NCI-H1694 (cell line): ENCODE measurements around the gene PHACTR4.
"Not testable (repeated sequence)": the region's sequence is repeated elsewhere in the genome, so short reads cannot be mapped to it uniquely, and the experiment has no call there.

Source experiments
- DNase-seq: peaks from one replicate; lab custom pipeline; 2025; lab: John Stamatoyannopoulos, UW

PHACTR4 gene

DNA sequence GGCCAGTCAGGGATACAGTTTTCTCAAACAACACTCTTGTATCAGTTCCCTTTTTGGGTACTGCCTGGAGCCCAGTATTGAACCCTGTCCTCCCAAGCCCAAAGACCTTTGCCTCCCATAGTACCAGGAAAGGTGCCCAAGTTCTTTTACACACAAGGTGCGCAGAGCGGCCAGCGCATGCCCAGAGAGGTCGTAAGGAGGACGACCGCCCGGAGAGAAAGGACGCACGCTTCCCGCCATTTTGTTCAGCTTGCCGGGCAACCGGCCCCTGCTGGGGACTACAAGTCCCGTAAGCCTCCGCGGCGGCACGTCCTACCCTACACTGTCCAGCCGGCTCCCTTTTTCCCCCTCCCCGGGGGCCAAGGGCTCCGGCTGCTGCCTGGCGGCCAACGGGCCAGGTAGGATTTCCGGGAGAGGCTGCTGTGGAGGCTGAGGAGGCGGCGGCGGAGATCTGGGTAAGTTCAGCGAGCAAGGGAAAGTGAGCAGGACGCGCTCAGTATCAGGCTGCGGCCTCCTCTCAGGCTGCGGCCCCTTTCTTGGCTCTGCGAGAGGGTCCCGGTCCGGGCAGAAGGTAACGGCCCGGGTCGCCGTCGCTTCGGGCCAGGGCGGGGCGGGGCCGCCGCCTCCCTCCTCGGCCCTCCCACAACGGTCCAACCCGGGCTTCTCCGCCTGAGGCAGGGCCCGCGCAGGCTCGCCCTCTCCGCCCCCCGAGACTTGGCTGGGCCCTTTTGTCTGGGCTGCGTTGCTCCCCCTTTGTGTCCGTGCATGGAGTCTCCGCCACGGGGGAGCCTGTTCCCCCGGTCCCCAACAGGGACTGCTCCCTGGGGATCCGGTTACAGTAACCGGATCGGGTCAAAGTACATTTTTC is at the start of gene PHACTR4:
TSS of gene PHACTR4 (plus strand) at position 370 of the 868 bp plus-strand sequence. CDS start 37,708 bp downstream, outside the sequence.
- DNase-seq = peak; percentile 70

DNA sequence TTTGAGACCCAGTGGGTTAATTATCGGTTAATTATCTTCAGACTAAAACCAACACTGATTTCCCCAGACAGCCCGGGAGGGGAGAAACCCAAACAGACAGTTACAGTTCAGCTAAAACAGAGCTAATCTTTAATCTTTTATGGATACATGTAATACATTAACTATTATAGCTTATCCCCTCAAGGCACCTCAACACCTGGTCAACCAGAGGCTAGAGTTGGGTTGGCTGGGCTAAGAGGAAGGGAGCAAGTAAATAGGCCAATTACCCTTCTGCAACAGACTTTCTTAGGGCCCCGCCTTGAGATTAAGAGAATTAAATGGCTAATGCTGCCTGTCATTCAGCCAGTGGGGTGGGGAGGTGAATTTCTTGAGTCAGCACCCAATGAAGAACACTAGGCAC is 47.3 kb upstream of the PHACTR4 start:
- DNase-seq = no peak

DNA sequence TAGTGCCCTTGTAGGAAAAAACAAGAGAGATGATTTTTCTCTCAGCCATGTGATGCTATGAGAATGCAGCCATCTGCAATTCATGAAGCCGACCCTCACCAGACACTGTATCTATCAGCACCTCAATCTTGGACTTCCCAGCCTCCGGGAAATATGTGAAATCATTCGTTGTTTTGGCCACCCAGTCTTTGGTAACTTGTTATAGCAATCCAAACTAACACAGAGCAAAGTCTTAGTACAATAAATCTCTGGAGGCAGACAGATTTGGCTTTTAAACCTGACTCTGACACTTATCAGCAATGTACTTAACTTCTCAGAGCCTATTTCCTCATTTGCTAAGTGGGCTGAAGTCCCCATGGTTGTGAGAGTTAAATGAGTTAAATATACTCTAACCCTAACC is 45.8 kb upstream of the PHACTR4 start:
- DNase-seq = no peak

GRCh38 chr1:28326515-28326914 is 43.0 kb upstream of the PHACTR4 start:
- no peak for DNase-seq

DNA sequence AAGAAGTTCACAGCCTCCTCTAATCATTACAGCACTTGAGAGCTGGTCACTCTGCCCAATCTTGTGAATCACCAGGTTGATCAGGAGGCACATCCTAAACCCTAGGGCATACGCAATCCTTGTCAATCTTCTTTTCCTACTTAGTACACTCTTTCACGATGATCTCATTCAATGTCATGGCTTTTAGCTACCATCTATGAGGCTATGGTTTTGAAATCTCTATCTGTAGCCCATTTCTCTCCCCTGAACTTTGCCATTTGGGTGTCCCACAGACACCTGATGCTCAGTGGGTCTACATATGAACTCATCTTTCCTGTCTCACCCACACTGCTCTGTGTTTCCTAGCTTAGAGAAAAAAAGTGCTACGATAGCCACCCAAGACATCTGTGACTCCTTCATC is 42.6 kb upstream of the PHACTR4 start:
- DNase-seq = no peak

GRCh38 chr1:28327431-28327830 is 42.1 kb upstream of the PHACTR4 start:
- not testable (repeated sequence) for DNase-seq

GRCh38 chr1:28328228-28328648 is 41.3 kb upstream of the PHACTR4 start:
- no peak for DNase-seq

DNA sequence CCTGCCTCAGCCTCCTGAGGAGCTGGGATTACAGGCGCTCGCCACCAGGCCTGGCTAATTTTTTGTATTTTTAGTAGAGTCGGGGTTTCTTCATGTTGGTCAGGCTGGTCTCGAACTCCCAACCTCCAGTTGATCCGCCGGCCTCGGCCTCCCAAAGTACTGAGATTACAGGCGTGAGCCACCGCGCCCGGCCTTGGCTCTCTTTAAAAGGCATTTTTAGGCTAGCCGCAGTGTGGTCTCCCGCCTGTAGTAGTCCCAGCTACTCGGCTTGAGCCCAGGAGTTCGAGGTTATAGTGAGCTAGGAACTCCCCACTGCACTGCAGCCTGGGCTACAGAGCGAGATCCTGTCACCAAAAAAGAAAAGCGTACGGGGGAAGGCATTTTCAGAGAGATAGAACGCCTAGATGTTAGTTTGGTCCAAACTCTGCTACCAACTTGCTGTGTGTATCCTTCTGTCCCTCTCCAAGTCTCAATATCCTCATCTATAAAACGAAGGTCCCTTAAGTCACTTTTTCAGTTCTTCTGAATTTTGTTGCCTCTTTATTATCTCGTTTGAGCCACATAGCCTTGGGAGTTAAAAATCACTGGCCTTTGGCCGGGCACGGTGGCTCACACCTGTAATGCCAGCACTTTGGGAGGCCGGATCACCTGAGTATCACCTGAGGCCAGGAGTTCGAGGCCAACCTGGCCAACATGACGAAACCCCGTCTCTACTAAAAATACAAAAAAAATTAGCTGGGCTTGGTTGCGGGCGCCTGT is 40.0 kb upstream of the PHACTR4 start:
- no peak for DNase-seq

DNA sequence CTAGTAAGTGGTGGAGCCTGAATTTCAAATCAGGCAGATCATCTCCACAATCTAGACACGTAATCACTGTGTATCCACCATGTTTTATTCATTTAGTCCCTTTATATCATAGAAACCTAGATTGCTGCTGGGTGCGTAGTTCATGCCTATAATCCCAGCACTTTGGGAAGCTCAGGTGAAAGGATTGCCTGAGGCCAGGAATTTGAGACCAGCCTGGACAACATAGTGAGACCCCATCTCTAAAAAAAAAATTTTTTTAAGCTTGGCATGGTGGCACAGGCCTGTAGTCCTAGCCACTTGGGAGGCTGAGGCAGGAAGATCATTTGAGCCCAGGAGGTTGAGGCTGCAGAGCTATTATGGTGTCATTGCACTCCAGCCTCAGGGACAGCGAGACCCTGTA is 30.6 kb upstream of the PHACTR4 start:
- no peak for DNase-seq

- DNase-seq = no peak
Observed at GRCh38 chr1:28339551-28339950, 30.0 kb upstream of the PHACTR4 start.

DNA sequence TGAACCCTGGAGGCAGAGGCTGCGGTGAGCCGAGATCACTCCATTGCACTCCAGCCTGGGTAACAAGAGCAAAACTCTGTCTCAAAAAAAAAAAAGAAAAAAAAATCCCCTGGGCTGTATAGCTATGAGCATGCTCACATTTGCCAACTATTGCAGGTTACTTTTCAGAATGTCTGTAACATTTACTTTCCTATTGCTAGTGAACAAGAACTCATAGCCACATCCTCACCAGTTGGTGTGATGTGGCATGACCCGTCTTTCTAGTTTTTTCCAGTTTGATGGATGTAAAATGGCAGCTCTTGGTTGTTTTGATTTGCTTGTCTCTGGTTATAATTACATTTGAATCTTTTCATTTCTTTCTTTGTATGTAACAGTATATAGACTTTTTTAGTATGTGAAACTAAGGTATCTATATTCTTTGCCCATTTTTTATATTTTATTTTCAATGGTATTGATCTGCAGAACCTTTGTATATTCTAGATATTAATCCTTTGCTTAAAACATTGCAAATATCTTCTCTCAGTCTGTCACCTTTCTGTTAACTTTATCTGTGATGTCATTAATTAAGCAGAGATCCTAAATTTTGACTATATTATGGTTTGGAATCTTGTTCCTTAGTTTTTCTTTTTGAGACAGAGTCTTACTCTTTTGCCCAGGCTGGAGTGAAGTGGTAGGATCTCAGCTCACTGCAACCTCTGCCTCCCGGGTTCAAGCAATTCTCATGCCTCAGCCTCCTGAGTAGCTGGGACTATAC is 29.1 kb upstream of the PHACTR4 start:
- no peak for DNase-seq

DNA sequence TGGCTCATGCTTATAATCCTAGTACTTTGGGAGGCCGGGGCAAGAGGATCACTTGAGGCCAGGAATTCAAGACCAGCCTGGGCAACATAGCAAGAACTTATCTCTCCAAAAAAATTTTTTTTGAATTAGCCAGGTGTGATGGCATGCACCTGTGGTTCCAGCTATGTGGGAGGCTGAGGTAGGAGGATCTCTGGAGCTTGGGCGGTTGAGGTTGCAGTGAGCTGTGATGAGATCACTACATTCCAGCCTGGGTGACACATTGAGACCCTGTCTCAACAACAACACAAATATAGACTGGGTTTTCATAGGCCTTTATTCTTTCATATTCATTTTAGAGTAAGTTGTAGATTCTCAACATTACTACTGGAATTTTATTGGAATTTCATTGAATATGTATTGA is 27.9 kb upstream of the PHACTR4 start:
- no peak for DNase-seq

GRCh38 chr1:28343405-28343804 is 26.1 kb upstream of the PHACTR4 start:
- DNase-seq = no peak

DNA sequence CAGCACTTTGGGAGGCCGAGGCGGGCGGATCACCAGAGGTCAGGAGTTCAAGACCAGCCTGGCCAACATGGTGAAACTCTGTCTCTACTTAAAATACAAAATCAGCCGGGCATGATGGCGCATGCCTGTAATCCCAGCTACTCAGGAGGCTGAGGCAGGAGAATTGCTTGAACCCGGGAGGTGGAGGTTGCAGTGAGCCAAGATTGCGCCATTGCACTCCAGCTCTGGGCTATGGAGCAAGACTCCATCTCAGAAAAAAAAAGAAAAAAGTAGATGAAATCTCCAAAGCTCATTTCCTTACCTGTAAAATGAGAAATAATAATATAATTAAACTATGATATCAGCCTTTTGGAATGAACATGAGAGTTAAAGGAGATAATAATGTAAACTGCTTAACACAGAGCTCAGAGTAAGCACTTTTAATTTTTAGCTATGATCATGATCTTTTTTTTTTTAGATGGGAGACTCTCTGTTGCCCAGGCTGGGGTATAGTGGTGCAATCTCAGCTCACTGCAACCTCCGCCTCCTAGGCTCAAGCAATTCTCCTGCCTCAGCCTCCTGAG is 16.2 kb upstream of the PHACTR4 start:
- DNase-seq = not testable (repeated sequence)

- no peak for DNase-seq
Observed at GRCh38 chr1:28354121-28354520, 15.4 kb upstream of the PHACTR4 start.

DNA sequence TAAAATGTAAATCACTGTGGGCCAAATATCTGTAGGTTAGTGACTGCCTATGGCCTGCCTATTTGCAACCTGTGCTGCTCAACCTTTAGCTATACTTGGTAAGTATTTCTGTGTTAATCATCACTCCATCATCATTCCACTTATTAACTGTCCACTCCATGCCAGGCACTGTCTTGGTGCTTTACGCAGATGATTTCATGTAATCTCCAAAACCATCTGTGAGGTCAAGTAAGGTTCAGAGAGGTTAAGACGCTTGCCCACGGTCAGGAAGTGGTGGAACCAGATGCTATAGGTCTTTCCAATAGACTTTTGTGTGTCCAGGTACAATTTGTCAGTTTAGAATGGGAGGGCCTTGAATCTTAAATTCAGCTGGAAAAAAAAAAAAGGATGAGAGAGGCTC is 10.8 kb upstream of the PHACTR4 start:
- no peak for DNase-seq

DNA sequence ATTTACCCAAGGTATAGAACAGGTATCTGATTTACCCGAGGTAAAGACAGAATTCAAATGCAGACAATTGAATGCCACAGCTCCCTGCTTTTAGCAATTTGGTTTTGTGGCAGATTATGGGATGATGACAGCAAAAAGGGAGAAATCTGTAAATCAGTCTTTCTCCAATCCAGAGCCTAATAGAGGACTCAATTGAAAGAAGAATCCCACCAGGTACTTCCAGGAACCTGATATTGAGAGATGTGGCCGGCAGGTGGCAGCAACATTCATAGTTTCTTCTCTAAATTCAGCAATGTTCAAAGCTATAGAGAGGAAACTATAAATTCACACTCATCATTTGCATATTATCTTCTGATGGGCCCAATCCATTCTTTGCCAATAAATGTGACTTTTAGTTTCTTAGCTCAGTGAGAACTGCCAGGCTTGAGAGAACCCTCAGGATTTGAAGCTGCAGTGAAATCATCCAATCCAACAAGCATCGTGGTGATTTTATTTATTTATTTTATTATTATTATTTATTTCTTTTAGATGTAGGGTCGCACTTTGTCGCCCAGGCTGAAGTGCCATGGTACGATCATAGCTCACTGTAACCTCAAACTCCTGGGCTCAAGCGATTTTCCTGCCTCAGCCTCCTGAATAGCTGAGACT is 9.8 kb upstream of the PHACTR4 start:
- DNase-seq = peak; percentile 76

- no peak for DNase-seq
Observed at GRCh38 chr1:28364888-28365287, 4.7 kb upstream of the PHACTR4 start.

DNA sequence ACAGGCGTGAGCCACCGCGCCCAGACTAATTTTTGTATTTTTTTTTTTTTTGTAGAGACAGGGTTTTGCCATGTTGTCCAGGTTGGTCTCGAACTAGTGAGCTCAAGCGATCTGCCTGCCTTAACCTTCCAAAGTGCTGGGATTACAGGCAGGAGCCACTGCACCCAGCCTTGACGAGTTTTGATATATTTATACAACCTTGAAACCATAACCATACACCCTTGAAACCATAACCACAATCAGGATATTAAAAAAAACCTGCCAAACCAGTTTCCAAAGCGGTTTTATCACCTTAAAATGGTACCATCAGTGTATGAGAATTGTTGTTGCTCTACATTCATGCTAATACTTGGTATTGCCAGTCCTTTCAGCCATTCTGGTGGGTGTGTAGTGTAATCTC is 3.7 kb upstream of the PHACTR4 start:
- no peak for DNase-seq

- not testable (repeated sequence) for DNase-seq
Observed at GRCh38 chr1:28368608-28369007, 932 bp upstream of the PHACTR4 start.

- DNase-seq = no peak
Observed at GRCh38 chr1:28370239-28371009, 884 bp downstream of the PHACTR4 start.
